DOHH2 (cell line): ENCODE measurements around the gene PITPNM1.

ENCODE experiments used
- EZH2phosphoT487 ChIP-seq: fragments of 200-600 bp; sonication (generic); IDR thresholded peaks from 2 replicates; pipeline ENCODE4 v1.6.1; 2017; ENCODE audit warnings: borderline replicate concordance, mild to moderate bottlenecking, antibody characterized with exemption, low read length, moderate library complexity, mixed read lengths
- TF ChIP-seq, protein P1 (sequence below): fragments of 200-600 bp; sonication (generic); IDR thresholded peaks from one replicate; pipeline ENCODE4 v1.5.1; 2014; ENCODE audit warnings: antibody characterized with exemption, mild to moderate bottlenecking, low read depth, low read length; ENCODE audit not compliant: poor library complexity, severe bottlenecking

GRCh38 chr11:67521924-67522323 lies 16.8 kb upstream of the PITPNM1 start:
- TF ChIP-seq, protein P1, sequence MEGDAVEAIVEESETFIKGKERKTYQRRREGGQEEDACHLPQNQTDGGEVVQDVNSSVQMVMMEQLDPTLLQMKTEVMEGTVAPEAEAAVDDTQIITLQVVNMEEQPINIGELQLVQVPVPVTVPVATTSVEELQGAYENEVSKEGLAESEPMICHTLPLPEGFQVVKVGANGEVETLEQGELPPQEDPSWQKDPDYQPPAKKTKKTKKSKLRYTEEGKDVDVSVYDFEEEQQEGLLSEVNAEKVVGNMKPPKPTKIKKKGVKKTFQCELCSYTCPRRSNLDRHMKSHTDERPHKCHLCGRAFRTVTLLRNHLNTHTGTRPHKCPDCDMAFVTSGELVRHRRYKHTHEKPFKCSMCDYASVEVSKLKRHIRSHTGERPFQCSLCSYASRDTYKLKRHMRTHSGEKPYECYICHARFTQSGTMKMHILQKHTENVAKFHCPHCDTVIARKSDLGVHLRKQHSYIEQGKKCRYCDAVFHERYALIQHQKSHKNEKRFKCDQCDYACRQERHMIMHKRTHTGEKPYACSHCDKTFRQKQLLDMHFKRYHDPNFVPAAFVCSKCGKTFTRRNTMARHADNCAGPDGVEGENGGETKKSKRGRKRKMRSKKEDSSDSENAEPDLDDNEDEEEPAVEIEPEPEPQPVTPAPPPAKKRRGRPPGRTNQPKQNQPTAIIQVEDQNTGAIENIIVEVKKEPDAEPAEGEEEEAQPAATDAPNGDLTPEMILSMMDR, result no peak
- no peak for TF ChIP-seq EZH2phosphoT487
